ENCODE data around the gene PRSS22. TPM values are rescaled to one million over a fixed set of nuclear protein-coding genes. Genes with fewer than 3 reads are reported as not detected.

The PRSS22 gene
- total RNA-seq, 2 donors from 2014 or later: not detected

- H3K36me3 ChIP-seq: no peaks in the 10 kb centered on the region
- H3K4me1 ChIP-seq: peaks cover 0 to 12% of the 10 kb centered on the region in 2 donors
- no peak for TF ChIP-seq CTCF (IDR thresholded peaks at IDR 0.05)
- H3K27ac ChIP-seq: no peak overlapping the region
- H3K27me3 ChIP-seq: no peaks in the 10 kb centered on the region
- no peaks in the 10 kb centered on the region for H3K9me3 ChIP-seq
- no peak overlapping the region for H3K4me3 ChIP-seq
- no peak for DNase-seq (ENCODE audit: low spot score)
Measured at GRCh38 chr16:2835638-2836493, 22.1 kb downstream of the PRSS22 start.

- Histone ChIP-seq H3K4me1 (peaks cover 0 to 12% of the 10 kb centered on the region in 2 donors), H3K36me3 (no peaks in the 10 kb centered on the region), H3K27ac (no peak overlapping the region), H3K27me3 (no peaks in the 10 kb centered on the region), H3K4me3 (no peak overlapping the region), H3K9me3 (no peaks in the 10 kb centered on the region)
- no peak for TF ChIP-seq CTCF (IDR thresholded peaks at IDR 0.05)
- no peak for DNase-seq (ENCODE audit: low spot score)
Measured at GRCh38 chr16:2834968-2835367, 23.0 kb downstream of the PRSS22 start.

- H3K9me3 ChIP-seq: no peaks in the 10 kb centered on the region
- H3K4me3 ChIP-seq: no peak overlapping the region
- H3K4me1 ChIP-seq: peaks cover 0 to 12% of the 10 kb centered on the region in 2 donors
- no peak for TF ChIP-seq CTCF (IDR thresholded peaks at IDR 0.05)
- H3K36me3 ChIP-seq: no peaks in the 10 kb centered on the region
- no peak for DNase-seq (ENCODE audit: low spot score)
- no peak overlapping the region for H3K27ac ChIP-seq
- H3K27me3 ChIP-seq: no peaks in the 10 kb centered on the region
Measured at GRCh38 chr16:2833776-2834175, 24.2 kb downstream of the PRSS22 start.

GRCh38 chr16:2831203-2831602 lies 26.8 kb downstream of the PRSS22 start:
- Histone ChIP-seq H3K27me3 (no peaks in the 10 kb centered on the region), H3K4me1 (peaks cover 0 to 12% of the 10 kb centered on the region in 2 donors), H3K4me3 (no peak overlapping the region), H3K9me3 (no peaks in the 10 kb centered on the region), H3K36me3 (no peaks in the 10 kb centered on the region), H3K27ac (no peak overlapping the region)
- TF ChIP-seq CTCF (IDR thresholded peaks at IDR 0.05): no peak
- DNase-seq (ENCODE audit: low spot score): no peak

- Histone ChIP-seq H3K27me3 (no peaks in the 10 kb centered on the region), H3K27ac (no peak overlapping the region), H3K4me1 (peaks cover 0 to 3% of the 10 kb centered on the region in 2 donors), H3K36me3 (no peaks in the 10 kb centered on the region), H3K9me3 (no peaks in the 10 kb centered on the region), H3K4me3 (no peak overlapping the region)
- no peak for DNase-seq (ENCODE audit: low spot score)
- TF ChIP-seq CTCF (IDR thresholded peaks at IDR 0.05): no peak
Measured at GRCh38 chr16:2830355-2830695, 27.6 kb downstream of the PRSS22 start.

Measured in right atrium auricular region (tissue), 2 donors.